Activated naive CD8-positive, alpha-beta T cell treated with anti-CD3 and anti-CD28 coated beads, Interleukin-2, amount 50 U/mL, for 16 hours (primary cell): Measurements from ENCODE around the gene GPC5.
A peak's percentile ranks its signal among the peaks of the same experiment; 100 is the strongest.
"Not testable (repeated sequence)": the region's sequence is repeated elsewhere in the genome, so short reads cannot be mapped to it uniquely, and the experiment has no call there.

Experiments used
- DNase-seq: peaks from one replicate; pipeline ENCODE4 v3.0.0-alpha.2; 2020; ENCODE audit warnings: low read depth, low spot score

The GPC5 gene

GRCh38 chr13:91398413-91399188, at the start of gene GPC5:
TSS of gene GPC5 (plus strand) at chr13:91398621.
- DNase-seq, result peak; percentile 49

GRCh38 chr13:91348906-91349435, 49.5 kb upstream of the GPC5 start:
- DNase-seq, result peak; percentile 88

GRCh38 chr13:91349992-91350911, 48.2 kb upstream of the GPC5 start:
- DNase-seq, result no peak

GRCh38 chr13:91351123-91351522, 47.3 kb upstream of the GPC5 start:
- no peak for DNase-seq

GRCh38 chr13:91351980-91352379, 46.4 kb upstream of the GPC5 start:
- DNase-seq, result no peak

GRCh38 chr13:91352891-91353290, 45.5 kb upstream of the GPC5 start:
- not testable (repeated sequence) for DNase-seq

GRCh38 chr13:91353494-91353893, 44.9 kb upstream of the GPC5 start:
- no peak for DNase-seq

GRCh38 chr13:91355099-91355825, 43.2 kb upstream of the GPC5 start:
- no peak for DNase-seq

- DNase-seq, result no peak
These were observed 42.4 kb upstream of the GPC5 start for GRCh38 chr13:91355826-91356710.

- DNase-seq, result no peak
These were observed 41.4 kb upstream of the GPC5 start for GRCh38 chr13:91356919-91357612.

GRCh38 chr13:91357613-91358386, 40.6 kb upstream of the GPC5 start:
- no peak for DNase-seq

GRCh38 chr13:91358387-91358782, 40.0 kb upstream of the GPC5 start:
- DNase-seq, result no peak

- no peak for DNase-seq
These were observed 39.3 kb upstream of the GPC5 start for GRCh38 chr13:91359111-91359510.

GRCh38 chr13:91359631-91360030, 38.8 kb upstream of the GPC5 start:
- DNase-seq, result no peak

- no peak for DNase-seq
These were observed 38.1 kb upstream of the GPC5 start for GRCh38 chr13:91360246-91360751.

GRCh38 chr13:91361755-91362271, 36.6 kb upstream of the GPC5 start:
- DNase-seq, result no peak

- no peak for DNase-seq
These were observed 35.5 kb upstream of the GPC5 start for GRCh38 chr13:91362908-91363307.

- DNase-seq, result no peak
These were observed 30.3 kb upstream of the GPC5 start for GRCh38 chr13:91368101-91368500.
